Osteocyte (in vitro differentiated cells): Measurements from ENCODE around the gene PITRM1. TPM values are rescaled to one million over a fixed set of nuclear protein-coding genes. Genes with fewer than 3 reads are reported as not detected.
A peak's percentile ranks its signal among the peaks of the same experiment; 100 is the strongest.

Experiments used
- DNase-seq: peaks from one replicate; pipeline ENCODE4 v3.0.0; 2021; ENCODE audit warnings: mixed read lengths; ENCODE audit not compliant: unreplicated experiment; ENCODE audit errors: extremely low spot score
- H3K27ac Mint-ChIP-seq: one replicate; pipeline ENCODE4 v1.8.0; 2021; ENCODE audit warnings: mild to moderate bottlenecking, mixed read lengths; ENCODE audit not compliant: unreplicated experiment
- H3K27me3 Mint-ChIP-seq: one replicate; pipeline ENCODE4 v1.8.0; 2021; ENCODE audit warnings: mixed read lengths; ENCODE audit not compliant: unreplicated experiment
- H3K36me3 Mint-ChIP-seq: one replicate; pipeline ENCODE4 v1.8.0; 2021; ENCODE audit warnings: mixed read lengths; ENCODE audit not compliant: unreplicated experiment
- H3K4me1 Mint-ChIP-seq: one replicate; pipeline ENCODE4 v1.8.0; 2021; ENCODE audit warnings: mixed read lengths; ENCODE audit not compliant: unreplicated experiment
- H3K4me3 Mint-ChIP-seq: one replicate; pipeline ENCODE4 v1.8.0; 2021; ENCODE audit warnings: mild to moderate bottlenecking, moderate library complexity, mixed read lengths; ENCODE audit not compliant: unreplicated experiment
- H3K9me3 Mint-ChIP-seq: one replicate; pipeline ENCODE4 v1.8.0; 2021; ENCODE audit warnings: mixed read lengths; ENCODE audit not compliant: unreplicated experiment
- CTCF ChIP-seq: fragments of 200-600 bp; sonication (generic); IDR thresholded peaks from 2 replicates; pipeline ENCODE4 v1.5.0; 2021; ENCODE audit warnings: antibody characterized with exemption, mild to moderate bottlenecking, moderate library complexity
- total RNA-seq: library from RNA; stranded (reverse); gene quantifications from 2 replicates; pipeline ENCODE4 v1.2.1, GENCODE V29; 2021

PITRM1 gene
- total RNA-seq, 1 donor from 2014 or later: 76.5 TPM

- Mint-ChIP-seq H3K4me3 (no peak overlapping the region), H3K36me3 (peaks cover 39% of the 10 kb centered on the region), H3K4me1 (peaks cover 27% of the 10 kb centered on the region), H3K27me3 (no peaks in the 10 kb centered on the region), H3K9me3 (no peaks in the 10 kb centered on the region), H3K27ac (peak overlapping the region; percentile 59)
- no peak for DNase-seq
- no peak for TF ChIP-seq CTCF
These were observed 50.5 kb downstream of the PITRM1 start for GRCh38 chr10:3122034-3122433.

- no peak overlapping the region for H3K4me3 Mint-ChIP-seq
- no peak for DNase-seq
- H3K4me1 Mint-ChIP-seq: peaks cover 10% of the 10 kb centered on the region
- TF ChIP-seq CTCF: peak; percentile 65
- H3K27ac Mint-ChIP-seq: no peak overlapping the region
- H3K27me3 Mint-ChIP-seq: no peaks in the 10 kb centered on the region
- no peaks in the 10 kb centered on the region for H3K9me3 Mint-ChIP-seq
- H3K36me3 Mint-ChIP-seq: peaks cover 47% of the 10 kb centered on the region
These were observed 52.7 kb downstream of the PITRM1 start for GRCh38 chr10:3119796-3120459.

GRCh38 chr10:3118641-3119091, 53.9 kb downstream of the PITRM1 start:
- Mint-ChIP-seq H3K27ac (no peak overlapping the region), H3K36me3 (peaks cover 55% of the 10 kb centered on the region), H3K4me3 (no peak overlapping the region), H3K4me1 (peaks cover 10% of the 10 kb centered on the region), H3K9me3 (no peaks in the 10 kb centered on the region), H3K27me3 (no peaks in the 10 kb centered on the region)
- DNase-seq: no peak
- TF ChIP-seq CTCF: no peak

- Mint-ChIP-seq H3K27ac (no peak overlapping the region), H3K4me1 (peaks cover 7% of the 10 kb centered on the region), H3K27me3 (no peaks in the 10 kb centered on the region), H3K4me3 (no peak overlapping the region), H3K36me3 (peaks cover 59% of the 10 kb centered on the region), H3K9me3 (no peaks in the 10 kb centered on the region)
- TF ChIP-seq CTCF: no peak
- DNase-seq: no peak
These were observed 55.1 kb downstream of the PITRM1 start for GRCh38 chr10:3117486-3117885.

- no peaks in the 10 kb centered on the region for H3K9me3 Mint-ChIP-seq
- H3K27ac Mint-ChIP-seq: no peak overlapping the region
- H3K4me3 Mint-ChIP-seq: no peak overlapping the region
- peaks cover 59% of the 10 kb centered on the region for H3K36me3 Mint-ChIP-seq
- TF ChIP-seq CTCF: no peak
- no peaks in the 10 kb centered on the region for H3K27me3 Mint-ChIP-seq
- no peak for DNase-seq
- peaks cover 2% of the 10 kb centered on the region for H3K4me1 Mint-ChIP-seq
These were observed 56.0 kb downstream of the PITRM1 start for GRCh38 chr10:3116508-3117100.
